NCI-H1105 (cell line): ENCODE measurements around the gene CDHR2.
"Not testable (repeated sequence)": the region's sequence is repeated elsewhere in the genome, so short reads cannot be mapped to it uniquely, and the experiment has no call there.

Source experiments
- DNase-seq: peaks from one replicate; lab custom pipeline; 2025; lab: John Stamatoyannopoulos, UW

The CDHR2 gene

GRCh38 chr5:176542135-176542595, 7.0 kb upstream of the CDHR2 start:
- DNase-seq: no peak

GRCh38 chr5:176542596-176543427, 6.3 kb upstream of the CDHR2 start:
- no peak for DNase-seq

- peak; percentile 41 for DNase-seq
Observed at GRCh38 chr5:176543428-176544182, 5.5 kb upstream of the CDHR2 start.

GRCh38 chr5:176545388-176545736, 3.8 kb upstream of the CDHR2 start:
- no peak for DNase-seq

GRCh38 chr5:176545737-176546509, 3.2 kb upstream of the CDHR2 start:
- no peak for DNase-seq

GRCh38 chr5:176547802-176548201, 1.3 kb upstream of the CDHR2 start:
- no peak for DNase-seq

GRCh38 chr5:176549871-176550270, 729 bp downstream of the CDHR2 start:
- no peak for DNase-seq

GRCh38 chr5:176550275-176550831, 1.2 kb downstream of the CDHR2 start:
- DNase-seq: no peak

- DNase-seq: not testable (repeated sequence)
Observed at GRCh38 chr5:176550937-176551336, 1.8 kb downstream of the CDHR2 start.

- DNase-seq: no peak
Observed at GRCh38 chr5:176552332-176552869, 3.3 kb downstream of the CDHR2 start.

- no peak for DNase-seq
Observed at GRCh38 chr5:176553260-176554085, 4.3 kb downstream of the CDHR2 start.

- no peak for DNase-seq
Observed at GRCh38 chr5:176557846-176558245, 8.7 kb downstream of the CDHR2 start.

- DNase-seq: no peak
Observed at GRCh38 chr5:176559683-176560082, 10.5 kb downstream of the CDHR2 start.

GRCh38 chr5:176560364-176560763, 11.2 kb downstream of the CDHR2 start:
- no peak for DNase-seq

GRCh38 chr5:176561259-176561658, 12.1 kb downstream of the CDHR2 start:
- no peak for DNase-seq

GRCh38 chr5:176562189-176562588, 13.0 kb downstream of the CDHR2 start:
- no peak for DNase-seq

- no peak for DNase-seq
Observed at GRCh38 chr5:176564002-176564401, 14.9 kb downstream of the CDHR2 start.

- no peak for DNase-seq
Observed at GRCh38 chr5:176565760-176566288, 16.7 kb downstream of the CDHR2 start.

GRCh38 chr5:176568657-176569056, 19.5 kb downstream of the CDHR2 start:
- DNase-seq: no peak

- no peak for DNase-seq
Observed at GRCh38 chr5:176570044-176570443, 20.9 kb downstream of the CDHR2 start.
